HG02759 (cell line): ENCODE data around the gene KLHL3.

Experiments
- ATAC-seq: cut with Tn5 transposase; IDR thresholded peaks from one replicate; pipeline ENCODE4 v1.9.1; 2021; ENCODE audit warnings: mild to moderate bottlenecking, moderate library complexity; ENCODE audit not compliant: unreplicated experiment

KLHL3 gene

GRCh38 chr5:137747848-137748247 is 12.0 kb upstream of the KLHL3 start:
- no peak for ATAC-seq

GRCh38 chr5:137743031-137743640 is 7.2 kb upstream of the KLHL3 start:
- peak; percentile 74 for ATAC-seq

GRCh38 chr5:137741718-137742117 is 5.8 kb upstream of the KLHL3 start:
- no peak for ATAC-seq

GRCh38 chr5:137739737-137740136 is 3.8 kb upstream of the KLHL3 start:
- no peak for ATAC-seq

GRCh38 chr5:137738947-137739346 is 3.1 kb upstream of the KLHL3 start:
- no peak for ATAC-seq

- no peak for ATAC-seq
Measured at GRCh38 chr5:137737349-137738131, 1.7 kb upstream of the KLHL3 start.

- no peak for ATAC-seq
Measured at GRCh38 chr5:137736496-137736895, 607 bp upstream of the KLHL3 start.

GRCh38 chr5:137734962-137735554 is 831 bp downstream of the KLHL3 start:
- peak; percentile 23 for ATAC-seq

- ATAC-seq, result no peak
Measured at GRCh38 chr5:137734331-137734730, 1.6 kb downstream of the KLHL3 start.

GRCh38 chr5:137733922-137734321 is 2.0 kb downstream of the KLHL3 start:
- ATAC-seq, result no peak

GRCh38 chr5:137733006-137733405 is 2.9 kb downstream of the KLHL3 start:
- no peak for ATAC-seq

- no peak for ATAC-seq
Measured at GRCh38 chr5:137731176-137731575, 4.7 kb downstream of the KLHL3 start.

GRCh38 chr5:137730336-137730735 is 5.6 kb downstream of the KLHL3 start:
- ATAC-seq, result no peak

GRCh38 chr5:137728048-137728447 is 7.8 kb downstream of the KLHL3 start:
- no peak for ATAC-seq

GRCh38 chr5:137727623-137728022 is 8.3 kb downstream of the KLHL3 start:
- ATAC-seq, result no peak

- ATAC-seq, result no peak
Measured at GRCh38 chr5:137724251-137724650, 11.6 kb downstream of the KLHL3 start.

GRCh38 chr5:137718611-137719010 is 17.3 kb downstream of the KLHL3 start:
- ATAC-seq, result no peak

GRCh38 chr5:137716337-137716736 is 19.6 kb downstream of the KLHL3 start:
- no peak for ATAC-seq

- no peak for ATAC-seq
Measured at GRCh38 chr5:137715456-137715855, 20.4 kb downstream of the KLHL3 start.

- no peak for ATAC-seq
Measured at GRCh38 chr5:137714946-137715345, 20.9 kb downstream of the KLHL3 start.

GRCh38 chr5:137714494-137714893 is 21.4 kb downstream of the KLHL3 start:
- no peak for ATAC-seq

GRCh38 chr5:137712139-137712667 is 23.7 kb downstream of the KLHL3 start:
- no peak for ATAC-seq
